Stimulated activated CD8-positive, alpha-beta memory T cell treated with anti-CD3 and anti-CD28 coated beads, Interleukin-15, amount 100 ng/mL, for 24 hours (primary cell): ENCODE measurements around the gene GAGE12F.
"Not testable (repeated sequence)": the region's sequence is repeated elsewhere in the genome, so short reads cannot be mapped to it uniquely, and the experiment has no call there.

Experiments
- DNase-seq: peaks from one replicate; pipeline ENCODE4 v3.0.0-alpha.2; 2020; ENCODE audit warnings: low read depth

The GAGE12F gene, protein sequence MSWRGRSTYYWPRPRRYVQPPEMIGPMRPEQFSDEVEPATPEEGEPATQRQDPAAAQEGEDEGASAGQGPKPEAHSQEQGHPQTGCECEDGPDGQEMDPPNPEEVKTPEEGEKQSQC

DNA sequence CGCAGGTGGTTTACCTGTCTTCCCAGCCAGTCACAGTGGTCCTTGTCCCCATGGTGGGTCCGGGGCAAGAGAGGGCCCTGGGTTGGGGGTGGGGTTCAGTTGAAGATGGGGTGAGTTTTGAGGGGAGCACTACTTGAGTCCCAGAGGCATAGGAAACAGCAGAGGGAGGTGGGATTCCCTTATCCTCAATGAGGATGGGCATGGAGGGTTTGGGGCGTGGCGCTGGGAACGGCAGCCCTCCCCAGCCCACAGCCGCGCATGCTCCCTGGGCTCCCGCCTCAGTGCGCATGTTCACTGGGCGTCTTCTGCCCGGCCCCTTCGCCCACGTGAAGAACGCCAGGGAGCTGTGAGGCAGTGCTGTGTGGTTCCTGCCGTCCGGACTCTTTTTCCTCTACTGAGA lies at the start of gene GAGE12F:
GAGE12F (plus strand) TSS at position 301 of the 400 bp plus-strand sequence. CDS start 1,155 bp downstream, outside the sequence.
- DNase-seq: not testable (repeated sequence)

DNA sequence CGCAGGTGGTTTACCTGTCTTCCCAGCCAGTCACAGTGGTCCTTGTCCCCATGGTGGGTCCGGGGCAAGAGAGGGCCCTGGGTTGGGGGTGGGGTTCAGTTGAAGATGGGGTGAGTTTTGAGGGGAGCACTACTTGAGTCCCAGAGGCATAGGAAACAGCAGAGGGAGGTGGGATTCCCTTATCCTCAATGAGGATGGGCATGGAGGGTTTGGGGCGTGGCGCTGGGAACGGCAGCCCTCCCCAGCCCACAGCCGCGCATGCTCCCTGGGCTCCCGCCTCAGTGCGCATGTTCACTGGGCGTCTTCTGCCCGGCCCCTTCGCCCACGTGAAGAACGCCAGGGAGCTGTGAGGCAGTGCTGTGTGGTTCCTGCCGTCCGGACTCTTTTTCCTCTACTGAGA lies 28.8 kb upstream of the GAGE12F start, which contains the start of gene GAGE12C:
GAGE12C (plus strand) TSS at position 301 of the 400 bp plus-strand sequence. CDS start 1,155 bp downstream, outside the sequence.
- not testable (repeated sequence) for DNase-seq

DNA sequence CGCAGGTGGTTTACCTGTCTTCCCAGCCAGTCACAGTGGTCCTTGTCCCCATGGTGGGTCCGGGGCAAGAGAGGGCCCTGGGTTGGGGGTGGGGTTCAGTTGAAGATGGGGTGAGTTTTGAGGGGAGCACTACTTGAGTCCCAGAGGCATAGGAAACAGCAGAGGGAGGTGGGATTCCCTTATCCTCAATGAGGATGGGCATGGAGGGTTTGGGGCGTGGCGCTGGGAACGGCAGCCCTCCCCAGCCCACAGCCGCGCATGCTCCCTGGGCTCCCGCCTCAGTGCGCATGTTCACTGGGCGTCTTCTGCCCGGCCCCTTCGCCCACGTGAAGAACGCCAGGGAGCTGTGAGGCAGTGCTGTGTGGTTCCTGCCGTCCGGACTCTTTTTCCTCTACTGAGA lies 19.2 kb upstream of the GAGE12F start, which contains the start of gene GAGE12D:
GAGE12D (plus strand) TSS at position 301 of the 400 bp plus-strand sequence. CDS start 1,155 bp downstream, outside the sequence.
- not testable (repeated sequence) for DNase-seq

DNA sequence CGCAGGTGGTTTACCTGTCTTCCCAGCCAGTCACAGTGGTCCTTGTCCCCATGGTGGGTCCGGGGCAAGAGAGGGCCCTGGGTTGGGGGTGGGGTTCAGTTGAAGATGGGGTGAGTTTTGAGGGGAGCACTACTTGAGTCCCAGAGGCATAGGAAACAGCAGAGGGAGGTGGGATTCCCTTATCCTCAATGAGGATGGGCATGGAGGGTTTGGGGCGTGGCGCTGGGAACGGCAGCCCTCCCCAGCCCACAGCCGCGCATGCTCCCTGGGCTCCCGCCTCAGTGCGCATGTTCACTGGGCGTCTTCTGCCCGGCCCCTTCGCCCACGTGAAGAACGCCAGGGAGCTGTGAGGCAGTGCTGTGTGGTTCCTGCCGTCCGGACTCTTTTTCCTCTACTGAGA lies 9.7 kb upstream of the GAGE12F start, which contains the start of gene GAGE12E:
GAGE12E (plus strand) TSS at position 301 of the 400 bp plus-strand sequence. CDS start 1,155 bp downstream, outside the sequence.
- DNase-seq: not testable (repeated sequence)

DNA sequence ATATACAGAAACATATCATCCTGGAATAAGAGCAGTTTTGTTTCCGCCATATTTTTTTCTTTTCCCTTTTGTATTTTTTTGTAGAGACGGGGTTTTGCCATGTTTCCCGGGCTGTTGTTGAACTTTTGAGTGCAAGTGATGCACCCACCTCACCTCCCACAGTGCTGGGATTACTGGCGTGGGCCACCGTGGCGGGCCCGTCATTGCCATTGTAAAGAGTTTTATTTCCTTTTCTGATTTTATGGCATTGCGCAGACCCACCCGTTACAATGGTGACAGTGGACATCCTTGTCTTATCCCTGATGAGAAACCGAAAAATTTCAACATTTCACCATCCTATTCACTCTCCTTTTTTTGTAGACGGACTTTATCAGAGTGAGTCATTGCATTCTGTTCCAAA lies 8.1 kb downstream of the GAGE12F start:
- DNase-seq: not testable (repeated sequence)

DNA sequence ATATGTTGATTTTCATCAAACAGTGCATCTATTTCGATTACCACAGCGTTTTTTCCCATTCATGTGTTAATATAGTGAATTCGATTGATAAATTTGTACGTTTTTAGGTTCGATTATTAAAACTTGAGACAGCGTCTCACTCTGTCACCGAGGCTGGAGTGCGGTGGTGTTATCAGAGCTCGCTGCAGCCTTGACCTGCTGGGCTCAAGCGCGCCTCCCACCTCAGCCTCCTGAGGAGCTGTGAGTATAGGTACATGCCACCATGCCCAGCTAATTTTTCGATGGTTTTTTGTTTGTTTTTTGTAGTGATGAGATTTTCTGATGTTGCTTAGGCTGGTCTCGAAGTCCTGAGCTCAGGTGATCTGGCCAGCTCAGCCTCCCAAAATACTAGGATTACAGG lies 8.5 kb downstream of the GAGE12F start:
- not testable (repeated sequence) for DNase-seq

DNA sequence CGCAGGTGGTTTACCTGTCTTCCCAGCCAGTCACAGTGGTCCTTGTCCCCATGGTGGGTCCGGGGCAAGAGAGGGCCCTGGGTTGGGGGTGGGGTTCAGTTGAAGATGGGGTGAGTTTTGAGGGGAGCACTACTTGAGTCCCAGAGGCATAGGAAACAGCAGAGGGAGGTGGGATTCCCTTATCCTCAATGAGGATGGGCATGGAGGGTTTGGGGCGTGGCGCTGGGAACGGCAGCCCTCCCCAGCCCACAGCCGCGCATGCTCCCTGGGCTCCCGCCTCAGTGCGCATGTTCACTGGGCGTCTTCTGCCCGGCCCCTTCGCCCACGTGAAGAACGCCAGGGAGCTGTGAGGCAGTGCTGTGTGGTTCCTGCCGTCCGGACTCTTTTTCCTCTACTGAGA lies 9.5 kb downstream of the GAGE12F start, which contains the start of gene GAGE12G:
GAGE12G (plus strand) TSS at position 301 of the 400 bp plus-strand sequence. CDS start 1,155 bp downstream, outside the sequence.
- DNase-seq: not testable (repeated sequence)

DNA sequence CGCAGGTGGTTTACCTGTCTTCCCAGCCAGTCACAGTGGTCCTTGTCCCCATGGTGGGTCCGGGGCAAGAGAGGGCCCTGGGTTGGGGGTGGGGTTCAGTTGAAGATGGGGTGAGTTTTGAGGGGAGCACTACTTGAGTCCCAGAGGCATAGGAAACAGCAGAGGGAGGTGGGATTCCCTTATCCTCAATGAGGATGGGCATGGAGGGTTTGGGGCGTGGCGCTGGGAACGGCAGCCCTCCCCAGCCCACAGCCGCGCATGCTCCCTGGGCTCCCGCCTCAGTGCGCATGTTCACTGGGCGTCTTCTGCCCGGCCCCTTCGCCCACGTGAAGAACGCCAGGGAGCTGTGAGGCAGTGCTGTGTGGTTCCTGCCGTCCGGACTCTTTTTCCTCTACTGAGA lies 19.0 kb downstream of the GAGE12F start, which contains the start of gene GAGE12H:
GAGE12H (plus strand) TSS at position 301 of the 400 bp plus-strand sequence. CDS start 1,155 bp downstream, outside the sequence.
- not testable (repeated sequence) for DNase-seq

DNA sequence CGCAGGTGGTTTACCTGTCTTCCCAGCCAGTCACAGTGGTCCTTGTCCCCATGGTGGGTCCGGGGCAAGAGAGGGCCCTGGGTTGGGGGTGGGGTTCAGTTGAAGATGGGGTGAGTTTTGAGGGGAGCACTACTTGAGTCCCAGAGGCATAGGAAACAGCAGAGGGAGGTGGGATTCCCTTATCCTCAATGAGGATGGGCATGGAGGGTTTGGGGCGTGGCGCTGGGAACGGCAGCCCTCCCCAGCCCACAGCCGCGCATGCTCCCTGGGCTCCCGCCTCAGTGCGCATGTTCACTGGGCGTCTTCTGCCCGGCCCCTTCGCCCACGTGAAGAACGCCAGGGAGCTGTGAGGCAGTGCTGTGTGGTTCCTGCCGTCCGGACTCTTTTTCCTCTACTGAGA lies 28.6 kb downstream of the GAGE12F start, which contains the start of gene GAGE2A:
GAGE2A (plus strand) TSS at position 301 of the 400 bp plus-strand sequence. CDS start 1,155 bp downstream, outside the sequence.
- not testable (repeated sequence) for DNase-seq

DNA sequence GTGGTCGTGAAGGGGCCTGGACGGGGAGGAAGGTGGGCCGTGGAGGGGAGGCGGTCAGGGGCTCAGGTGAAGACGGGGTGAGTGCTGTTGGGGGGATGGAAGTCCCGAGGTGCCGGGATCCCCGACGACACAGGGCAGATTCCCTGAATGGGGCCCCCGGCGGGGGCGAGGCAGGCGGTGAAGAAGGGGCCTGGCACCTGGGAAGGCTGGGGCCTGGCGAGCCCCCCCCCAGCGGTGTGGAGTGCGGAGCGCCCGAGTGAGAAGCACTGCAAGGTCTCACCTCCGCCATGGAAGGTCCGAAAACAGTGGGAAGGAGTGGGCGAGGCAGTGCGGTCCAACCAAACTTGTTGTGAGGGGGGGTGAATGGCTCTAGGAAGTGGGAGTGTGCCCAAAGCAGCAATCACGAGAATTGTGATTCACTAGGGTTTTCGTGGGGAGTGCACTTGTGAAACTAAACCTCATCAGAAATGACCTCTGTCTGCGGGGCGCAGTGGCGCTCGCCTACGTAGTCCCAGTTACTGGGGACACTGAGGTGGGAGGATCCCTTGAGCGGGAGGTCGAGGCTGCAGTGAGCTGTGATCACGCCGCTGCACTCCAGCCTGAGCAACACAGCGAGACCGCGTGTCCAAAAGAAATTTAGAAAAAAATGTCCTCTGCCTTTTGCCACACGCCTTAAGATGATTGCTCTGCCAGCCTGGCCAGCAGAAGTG lies 29.3 kb downstream of the GAGE12F start:
- DNase-seq: not testable (repeated sequence)

DNA sequence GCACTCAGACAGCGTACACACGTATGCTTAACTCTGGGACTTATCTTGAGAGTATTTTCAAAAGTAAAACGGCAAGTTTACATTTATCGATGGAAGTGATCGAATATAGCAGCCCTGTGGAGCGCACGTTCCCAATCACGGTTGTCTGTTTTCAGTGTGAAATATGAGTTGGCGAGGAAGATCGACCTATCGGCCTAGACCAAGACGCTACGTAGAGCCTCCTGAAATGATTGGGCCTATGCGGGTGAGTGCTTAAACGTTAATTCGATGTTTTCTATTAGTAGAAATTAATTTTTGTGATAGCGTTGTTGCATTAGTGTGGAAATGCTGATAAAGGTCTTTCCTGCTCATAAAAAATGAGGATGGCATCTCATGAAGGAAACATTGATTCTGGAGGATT lies 29.8 kb downstream of the GAGE12F start:
- not testable (repeated sequence) for DNase-seq

DNA sequence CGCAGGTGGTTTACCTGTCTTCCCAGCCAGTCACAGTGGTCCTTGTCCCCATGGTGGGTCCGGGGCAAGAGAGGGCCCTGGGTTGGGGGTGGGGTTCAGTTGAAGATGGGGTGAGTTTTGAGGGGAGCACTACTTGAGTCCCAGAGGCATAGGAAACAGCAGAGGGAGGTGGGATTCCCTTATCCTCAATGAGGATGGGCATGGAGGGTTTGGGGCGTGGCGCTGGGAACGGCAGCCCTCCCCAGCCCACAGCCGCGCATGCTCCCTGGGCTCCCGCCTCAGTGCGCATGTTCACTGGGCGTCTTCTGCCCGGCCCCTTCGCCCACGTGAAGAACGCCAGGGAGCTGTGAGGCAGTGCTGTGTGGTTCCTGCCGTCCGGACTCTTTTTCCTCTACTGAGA lies 38.1 kb downstream of the GAGE12F start, which contains the start of gene GAGE1:
GAGE1 (plus strand) TSS at position 301 of the 400 bp plus-strand sequence. CDS start 1,155 bp downstream, outside the sequence.
- not testable (repeated sequence) for DNase-seq

DNA sequence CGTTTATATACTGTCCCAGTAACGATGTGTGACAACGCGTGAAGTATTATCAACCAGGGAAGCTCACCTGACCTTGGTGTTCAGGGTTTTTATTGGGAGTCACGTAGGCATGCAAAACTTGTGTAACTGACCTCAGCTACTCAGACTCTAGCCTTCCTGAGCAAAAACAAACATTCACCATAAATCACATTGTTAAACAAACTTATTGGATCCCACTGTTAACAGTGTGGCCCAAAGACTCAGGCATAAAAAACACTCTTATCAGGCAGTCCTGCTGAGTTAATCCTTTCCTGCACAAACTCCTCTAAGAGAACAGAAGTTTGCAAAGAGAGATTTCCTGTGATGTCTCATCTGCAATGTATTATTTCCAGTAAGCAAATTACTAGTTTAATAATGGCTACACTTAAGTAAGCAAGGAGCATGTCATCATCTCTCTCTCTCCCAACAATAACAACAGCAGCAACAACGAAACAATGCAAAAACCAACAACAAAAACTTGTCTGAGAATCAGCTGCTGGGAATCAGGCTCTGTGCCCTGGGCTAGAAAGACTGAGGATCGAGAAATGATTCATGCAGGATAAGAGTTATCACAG lies 50.2 kb downstream of the GAGE12F start:
- no peak for DNase-seq
